Aorta (tissue), 5 donors: ENCODE data around the gene ODAPH. TPM values are rescaled to one million over a fixed set of nuclear protein-coding genes. Genes with fewer than 3 reads are reported as not detected.

Source experiments
- ATAC-seq: fragments of 200-7000 bp; cut with Tn5 transposase; one replicate; pipeline ENCODE4 v1.9.1; 2022; ENCODE audit warnings: moderate library complexity; ENCODE audit not compliant: low FRiP score
- DNase-seq, 2 donors: peaks; one replicate each; pipeline ENCODE4 v3.0.0-alpha.2; 2020
- H3K27ac ChIP-seq, 2 donors: one replicate each; pipeline ENCODE4 v1.5.1; 2013; ENCODE audit warnings: low read length in 2 of 2, mild to moderate bottlenecking in 2 of 2, moderate library complexity in 2 of 2, control low read depth in 1 of 2, inconsistent platforms in 1 of 2, low read depth in 1 of 2
- H3K27me3 ChIP-seq, 2 donors: one replicate each; pipeline ENCODE4 v1.6.1; 2013; ENCODE audit warnings: control low read depth in 1 of 2, low read length in 1 of 2, mild to moderate bottlenecking in 1 of 2, moderate library complexity in 1 of 2; ENCODE audit not compliant: insufficient read depth in 2 of 2, control insufficient read depth in 1 of 2
- H3K36me3 ChIP-seq, 2 donors: one replicate each; pipeline ENCODE4 v1.6.1; 2013; ENCODE audit warnings: control low read depth in 1 of 2, low read length in 1 of 2, mild to moderate bottlenecking in 1 of 2; ENCODE audit not compliant: insufficient read depth in 2 of 2, control insufficient read depth in 1 of 2
- H3K4me1 ChIP-seq, 2 donors: one replicate each; pipeline ENCODE4 v1.6.1; 2013; ENCODE audit warnings: low read length in 2 of 2, control low read depth in 1 of 2, mild to moderate bottlenecking in 1 of 2, moderate library complexity in 1 of 2; ENCODE audit not compliant: insufficient read depth in 2 of 2, control insufficient read depth in 1 of 2
- H3K4me3 ChIP-seq, 2 donors: one replicate each; pipeline ENCODE4 v1.5.1; 2013; ENCODE audit warnings: low read length in 2 of 2, control low read depth in 1 of 2, mild to moderate bottlenecking in 1 of 2
- H3K9me3 ChIP-seq: one replicate; pipeline ENCODE4 v1.6.1; 2013; ENCODE audit warnings: mild to moderate bottlenecking, low read length; ENCODE audit not compliant: control insufficient read depth
- WGBS, 2 donors: extraction: QIAGEN DNeasy Blood & Tissue Kit; methylation state at CpG; one replicate each; pipeline ENCODE4 v1.1.7; 2013; 5-methylcytosine and 5-hydroxymethylcytosine counted together
- intact Hi-C, 2 donors: fragments of 100-400 bp; cut with DNase I; formaldehyde crosslinking; loops; one replicate each; pipeline versions ENCODE4 v1.14.2 to v1.15.0; 2022
- polyA plus RNA-seq, 2 donors: library from polyadenylated mRNA; stranded (reverse); fragments of 200-250 nt; gene quantifications; one replicate each; pipeline ENCODE4 v1.2.3, GENCODE V29; 2013
- total RNA-seq, 2 donors: library from RNA; stranded (reverse); fragmentation: NEBNext Ultra II Directional; extraction: Animal tissue kit (Norgen Biotek cat#: 25700); gene quantifications; one replicate each; pipeline ENCODE4 v1.2.1, GENCODE V29; 2021
- donor health status: healthy with polysubstance abuse.
- donor health status: Bipolar disorder and iron deficiency.
- donor health status: DM: no; HTN: no; CAD: no.
- donor health status: DM: no; HTN: no; CAD: no.
- donor health status: DM: yes; HTN: yes; CAD: no.

Gene ODAPH
- total and polyA plus RNA-seq, 4 donors = not detected

- Histone ChIP-seq H3K4me1 (no peaks in the 10 kb centered on the region), H3K4me3 (no peak overlapping the region), H3K27ac (no peak overlapping the region), H3K36me3 (no peaks in the 10 kb centered on the region), H3K27me3 (no peaks in the 10 kb centered on the region), H3K9me3 (no peaks in the 10 kb centered on the region)
- ATAC-seq (no peak), DNase-seq (no peak)
- intact Hi-C loops = no loop called here
- 75 to 77% methylated on average over 7 to 8 of the region's 8 CpGs for WGBS, 2 donors
These were observed 5.9 kb downstream of the ODAPH start for GRCh38 chr4:75561789-75562188.

- Histone ChIP-seq H3K4me1 (no peaks in the 10 kb centered on the region), H3K4me3 (no peak overlapping the region), H3K36me3 (no peaks in the 10 kb centered on the region), H3K27ac (no peak overlapping the region), H3K9me3 (no peaks in the 10 kb centered on the region), H3K27me3 (no peaks in the 10 kb centered on the region)
- ATAC-seq = no peak
- intact Hi-C loops = no loop called here
- 78 to 85% methylated on average over 11 of the region's 11 CpGs for WGBS, 2 donors
- DNase-seq = no peak
These were observed 8.2 kb downstream of the ODAPH start for GRCh38 chr4:75564023-75564422.

GRCh38 chr4:75565481-75565880, 9.6 kb downstream of the ODAPH start:
- intact Hi-C loops = no loop called here
- Histone ChIP-seq H3K36me3 (no peaks in the 10 kb centered on the region), H3K9me3 (no peaks in the 10 kb centered on the region), H3K27ac (no peak overlapping the region), H3K4me3 (no peak overlapping the region), H3K27me3 (no peaks in the 10 kb centered on the region), H3K4me1 (no peaks in the 10 kb centered on the region)
- no peak for ATAC-seq
- no peak for DNase-seq

- no peaks in the 10 kb centered on the region for H3K9me3 ChIP-seq
- intact Hi-C loops = no loop called here
- WGBS, 2 donors = 81 to 86% methylated on average over 1 of the region's 1 CpG
These were observed 11.0 kb downstream of the ODAPH start for GRCh38 chr4:75566911-75567310.

GRCh38 chr4:75567725-75568124, 11.9 kb downstream of the ODAPH start:
- H3K36me3 ChIP-seq = no peaks in the 10 kb centered on the region
- H3K4me1 ChIP-seq = no peaks in the 10 kb centered on the region
- DNase-seq = no peak
- no peak overlapping the region for H3K4me3 ChIP-seq
- no peak overlapping the region for H3K27ac ChIP-seq
- ATAC-seq = no peak
- no peaks in the 10 kb centered on the region for H3K27me3 ChIP-seq
- WGBS, 2 donors = 88 to 96% methylated on average over 2 of the region's 2 CpGs
- intact Hi-C loops = no loop called here
- no peaks in the 10 kb centered on the region for H3K9me3 ChIP-seq

More at GRCh38 chr4:75566911-75567310, 11.0 kb downstream of the ODAPH start:
- no peak overlapping the region for H3K27ac ChIP-seq
- ATAC-seq = no peak
- no peaks in the 10 kb centered on the region for H3K4me1 ChIP-seq
- no peak overlapping the region for H3K4me3 ChIP-seq
- H3K27me3 ChIP-seq = no peaks in the 10 kb centered on the region
- no peak for DNase-seq
- H3K36me3 ChIP-seq = no peaks in the 10 kb centered on the region

- H3K27me3 ChIP-seq = no peaks in the 10 kb centered on the region
- WGBS, 2 donors = 89 to 100% methylated on average over 2 of the region's 2 CpGs
- H3K9me3 ChIP-seq = no peaks in the 10 kb centered on the region
- no peak overlapping the region for H3K4me3 ChIP-seq
- ATAC-seq (no peak), DNase-seq (no peak)
- no peaks in the 10 kb centered on the region for H3K36me3 ChIP-seq
- H3K27ac ChIP-seq = no peak overlapping the region
- intact Hi-C loops = no loop called here
- H3K4me1 ChIP-seq = no peaks in the 10 kb centered on the region
These were observed 28.2 kb downstream of the ODAPH start for GRCh38 chr4:75584067-75584466.

GRCh38 chr4:75593393-75593792, 37.5 kb downstream of the ODAPH start:
- DNase-seq (no peak), ATAC-seq (no peak)
- no peaks in the 10 kb centered on the region for H3K27me3 ChIP-seq
- intact Hi-C loops = no loop called here
- no peak overlapping the region for H3K4me3 ChIP-seq
- WGBS, 2 donors = 86 to 88% methylated on average over 1 of the region's 1 CpG
- no peaks in the 10 kb centered on the region for H3K9me3 ChIP-seq
- no peak overlapping the region for H3K27ac ChIP-seq
- H3K36me3 ChIP-seq = no peaks in the 10 kb centered on the region
- no peaks in the 10 kb centered on the region for H3K4me1 ChIP-seq

GRCh38 chr4:75596061-75596460, 40.2 kb downstream of the ODAPH start:
- H3K4me3 ChIP-seq = no peak overlapping the region
- 86 to 96% methylated on average over 3 of the region's 3 CpGs for WGBS, 2 donors
- intact Hi-C loops = no loop called here
- no peak overlapping the region for H3K27ac ChIP-seq
- DNase-seq (no peak), ATAC-seq (no peak)
- H3K27me3 ChIP-seq = no peaks in the 10 kb centered on the region
- H3K4me1 ChIP-seq = no peaks in the 10 kb centered on the region
- H3K9me3 ChIP-seq = no peaks in the 10 kb centered on the region
- H3K36me3 ChIP-seq = no peaks in the 10 kb centered on the region

GRCh38 chr4:75598390-75598789, 42.5 kb downstream of the ODAPH start:
- ATAC-seq = no peak
- WGBS, 2 donors = 83 to 86% methylated on average over 3 of the region's 3 CpGs
- intact Hi-C loops = no loop called here

More at GRCh38 chr4:75598390-75598789, 42.5 kb downstream of the ODAPH start:
- Histone ChIP-seq H3K36me3 (no peaks in the 10 kb centered on the region), H3K9me3 (no peaks in the 10 kb centered on the region), H3K4me3 (no peak overlapping the region), H3K27me3 (no peaks in the 10 kb centered on the region), H3K4me1 (no peaks in the 10 kb centered on the region), H3K27ac (no peak overlapping the region)
- no peak for DNase-seq
